HG03066 (cell line): ENCODE results near the gene MARCHF10.
"Not testable (repeated sequence)": the region's sequence is repeated elsewhere in the genome, so short reads cannot be mapped to it uniquely, and the experiment has no call there.

Source experiments
- ATAC-seq: cut with Tn5 transposase; IDR thresholded peaks from one replicate; pipeline ENCODE4 v1.9.1; 2021; ENCODE audit warnings: low read depth; ENCODE audit not compliant: unreplicated experiment

MARCHF10 gene

GRCh38 chr17:62807812-62808575 is at the start of gene MARCHF10:
MARCHF10 (minus strand) TSS chr17:62808314; CDS start chr17:62801735, 6,579 bp downstream.
- no peak for ATAC-seq

GRCh38 chr17:62857526-62857925 is 49.4 kb upstream of the MARCHF10 start:
- no peak for ATAC-seq

GRCh38 chr17:62856594-62856993 is 48.5 kb upstream of the MARCHF10 start:
- no peak for ATAC-seq

- ATAC-seq = no peak
Measured at GRCh38 chr17:62855156-62855555, 47.0 kb upstream of the MARCHF10 start.

DNA sequence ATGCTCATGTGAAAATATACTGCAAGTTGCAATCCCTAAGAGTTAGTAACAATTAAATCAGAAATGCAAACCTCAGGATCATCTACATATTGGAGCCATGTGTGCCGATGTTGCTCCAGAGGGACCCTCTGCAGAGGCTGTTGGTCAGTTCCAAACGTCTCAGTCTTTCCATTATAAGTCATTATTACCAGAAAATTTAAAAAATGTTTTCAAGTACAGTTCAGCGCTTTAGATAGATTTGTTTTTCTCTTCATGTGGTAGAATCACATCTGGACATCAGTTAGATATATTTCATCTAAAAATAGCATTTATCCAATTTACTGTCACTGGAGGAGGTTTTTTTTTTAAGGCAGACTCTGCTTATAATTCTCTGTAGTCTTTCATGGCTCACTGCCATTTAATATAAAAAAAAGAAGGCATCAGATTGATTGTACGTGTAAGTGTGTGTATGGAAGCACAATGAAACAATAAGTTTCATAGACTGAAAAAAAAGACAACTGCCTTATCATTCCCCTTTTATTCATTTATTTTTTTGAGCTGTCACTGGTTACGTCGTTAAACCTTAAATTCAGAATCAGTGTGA is 46.1 kb upstream of the MARCHF10 start:
- no peak for ATAC-seq

DNA sequence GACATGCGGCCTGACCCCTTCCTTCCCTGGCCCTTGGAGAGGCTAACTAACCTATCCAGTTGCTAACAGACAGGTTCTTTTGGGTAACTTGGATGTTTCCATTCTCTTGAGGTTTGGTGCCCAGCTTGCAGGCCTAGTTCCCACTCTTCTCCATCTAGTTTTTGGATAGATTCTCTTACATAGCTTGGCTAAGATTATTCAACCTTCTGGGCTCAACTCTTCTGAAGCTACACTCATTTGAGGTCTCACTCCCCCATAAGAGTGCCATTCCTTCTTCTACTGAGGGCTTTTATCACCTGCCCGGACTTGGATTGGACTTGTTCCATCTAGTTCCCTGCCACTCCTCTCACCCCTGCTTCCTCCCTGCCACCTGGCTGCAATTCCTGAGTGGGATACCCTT is 44.1 kb upstream of the MARCHF10 start:
- ATAC-seq = no peak

DNA sequence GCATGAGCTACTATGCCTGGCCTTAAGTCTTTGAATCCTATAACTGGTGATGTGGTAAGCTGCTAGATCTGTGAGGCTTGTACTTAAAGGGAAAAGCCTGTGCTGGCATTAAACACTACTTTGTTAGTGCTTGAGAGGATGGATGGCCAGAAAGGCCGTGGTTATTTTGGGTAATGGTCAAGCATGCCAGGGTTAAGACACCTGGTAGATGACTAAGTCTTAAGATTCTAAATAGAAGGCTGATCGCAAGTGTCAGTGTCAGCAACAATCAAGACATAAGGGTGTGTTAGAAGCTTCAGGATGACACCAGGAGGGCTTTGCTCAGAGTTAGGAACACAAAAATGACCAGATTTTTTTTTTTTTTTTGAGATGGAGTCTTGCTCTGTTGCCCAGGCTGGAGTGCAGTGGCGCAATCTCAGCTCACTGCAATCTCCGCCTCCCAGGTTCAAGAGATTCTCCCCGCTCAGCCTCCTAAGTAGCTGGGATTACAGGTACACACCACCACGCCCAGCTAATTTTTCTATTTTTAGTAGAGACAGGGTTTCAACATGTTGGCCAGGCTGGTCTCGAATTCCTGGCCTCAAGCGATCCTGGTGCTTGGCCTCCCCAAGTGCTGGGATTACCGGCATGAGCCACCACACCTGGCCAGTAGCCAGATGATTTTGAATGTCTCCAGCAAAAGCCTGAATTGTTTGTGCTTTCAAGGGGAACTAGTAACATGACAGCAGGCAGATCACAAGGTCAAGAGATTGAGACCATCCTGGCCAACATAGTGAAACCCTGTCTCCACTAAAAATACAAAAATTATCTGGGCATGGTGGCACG is 41.7 kb upstream of the MARCHF10 start:
- not testable (repeated sequence) for ATAC-seq

DNA sequence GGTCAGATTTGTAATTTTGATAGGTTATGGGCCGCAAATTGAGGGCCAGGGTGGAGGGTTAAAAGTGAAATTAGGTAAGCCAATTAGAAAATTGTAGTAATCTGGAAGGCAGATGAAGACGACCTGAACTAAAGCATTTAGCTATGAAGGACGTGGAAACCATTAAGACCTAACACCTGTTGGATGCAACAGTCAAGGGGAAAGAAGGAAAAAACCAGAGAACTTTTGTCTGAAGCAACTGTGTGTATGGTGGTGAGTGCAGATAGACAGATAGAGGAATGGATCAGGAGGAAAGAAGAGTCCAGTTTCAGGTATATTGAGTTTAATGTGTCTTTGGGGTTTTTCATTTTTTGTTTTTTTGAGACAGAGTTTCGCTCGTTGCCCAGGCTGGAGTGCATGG is 40.2 kb upstream of the MARCHF10 start:
- ATAC-seq = no peak

DNA sequence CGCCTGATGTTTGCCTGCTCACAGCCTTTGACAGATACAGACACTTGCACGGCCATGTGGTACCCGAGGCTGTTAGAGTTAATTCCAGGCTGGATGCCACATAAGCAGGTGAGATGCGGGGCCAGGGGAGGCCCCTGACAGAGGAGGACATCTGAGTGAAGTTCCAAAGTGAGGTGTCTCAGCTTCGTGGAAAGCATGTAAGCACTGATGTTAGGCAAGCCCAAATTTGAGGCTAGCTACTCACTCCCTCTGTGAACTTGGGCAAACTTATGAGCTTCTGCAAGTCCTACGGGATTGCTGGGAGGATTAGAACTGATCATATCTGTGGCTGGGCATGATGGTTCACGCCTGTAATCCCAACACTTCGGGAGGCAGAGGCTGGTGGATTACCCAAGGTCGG is 39.3 kb upstream of the MARCHF10 start:
- ATAC-seq = no peak

GRCh38 chr17:62840871-62841270 is 32.8 kb upstream of the MARCHF10 start:
- ATAC-seq = no peak

DNA sequence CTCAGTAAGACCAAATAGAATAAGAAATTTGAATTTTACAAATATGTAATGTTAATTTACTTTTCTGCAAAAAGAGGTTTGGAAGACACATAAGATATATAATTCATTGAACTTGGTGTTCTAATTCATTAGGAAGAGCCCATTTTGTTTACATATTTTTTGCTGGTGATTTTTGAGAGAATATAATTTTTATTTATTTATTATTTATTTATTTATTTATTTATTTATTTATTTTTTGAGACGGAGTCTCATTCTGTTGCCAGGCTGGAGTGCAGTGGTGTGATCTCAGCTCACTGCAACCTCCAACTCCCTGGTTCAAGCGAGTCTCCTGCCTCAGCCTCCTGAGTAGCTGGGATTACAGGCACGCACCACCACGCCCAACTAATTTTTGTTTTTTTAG is 25.7 kb upstream of the MARCHF10 start:
- not testable (repeated sequence) for ATAC-seq

DNA sequence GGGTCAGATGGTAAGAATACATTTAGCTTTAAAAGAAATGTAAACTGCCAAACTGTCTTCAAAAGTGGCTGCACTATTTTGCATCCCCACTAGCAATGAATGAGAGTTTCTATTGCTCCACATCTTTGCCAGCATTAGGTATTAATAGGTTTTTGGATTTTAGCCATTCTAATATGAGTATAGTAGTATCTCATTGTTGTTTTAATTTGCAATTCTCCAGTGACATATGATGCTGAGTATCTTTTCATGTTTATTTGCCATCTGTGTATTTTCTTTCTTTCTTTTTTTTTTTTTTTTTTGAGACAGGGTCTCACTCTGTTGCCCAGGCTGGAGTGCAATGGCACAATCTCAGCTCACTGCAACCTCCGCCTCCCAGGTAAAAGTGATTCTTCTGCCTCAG is 24.3 kb upstream of the MARCHF10 start:
- no peak for ATAC-seq

- ATAC-seq = not testable (repeated sequence)
Measured at GRCh38 chr17:62831066-62831465, 23.0 kb upstream of the MARCHF10 start.

DNA sequence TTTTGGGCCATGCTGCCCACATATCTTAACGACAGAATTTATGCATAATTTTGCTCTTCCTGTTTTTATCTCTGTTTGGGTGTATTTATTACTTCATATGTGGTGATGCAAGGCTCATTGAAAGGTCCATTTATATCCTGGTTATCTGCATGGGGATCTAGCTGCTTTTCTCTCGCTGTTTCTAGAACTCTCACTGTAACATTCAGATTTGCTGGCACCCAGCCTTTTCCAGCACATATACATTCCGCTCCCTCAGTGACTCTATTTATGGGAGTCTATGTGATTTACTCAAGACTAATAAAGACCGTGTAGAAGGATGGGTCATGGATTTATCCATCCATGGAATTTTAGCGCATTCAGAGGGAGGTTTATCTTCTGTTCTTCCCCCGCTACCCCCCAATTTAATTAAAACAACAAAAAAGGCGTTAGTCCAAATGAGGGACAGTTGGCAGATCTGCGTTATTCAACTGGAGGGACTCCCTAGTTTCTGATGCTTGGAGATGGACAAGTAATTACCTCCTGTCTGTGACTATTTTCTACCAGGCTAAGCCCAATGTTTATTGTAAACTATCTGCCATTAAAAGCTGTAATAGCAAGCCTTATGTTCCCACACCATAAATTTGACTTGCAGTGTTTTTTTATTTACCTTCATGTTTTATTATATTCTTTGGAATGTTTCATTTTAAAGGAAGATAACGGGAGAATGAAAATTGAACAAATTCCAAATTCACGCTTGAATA is 19.8 kb upstream of the MARCHF10 start:
- no peak for ATAC-seq

GRCh38 chr17:62826956-62827355 is 18.8 kb upstream of the MARCHF10 start:
- no peak for ATAC-seq

DNA sequence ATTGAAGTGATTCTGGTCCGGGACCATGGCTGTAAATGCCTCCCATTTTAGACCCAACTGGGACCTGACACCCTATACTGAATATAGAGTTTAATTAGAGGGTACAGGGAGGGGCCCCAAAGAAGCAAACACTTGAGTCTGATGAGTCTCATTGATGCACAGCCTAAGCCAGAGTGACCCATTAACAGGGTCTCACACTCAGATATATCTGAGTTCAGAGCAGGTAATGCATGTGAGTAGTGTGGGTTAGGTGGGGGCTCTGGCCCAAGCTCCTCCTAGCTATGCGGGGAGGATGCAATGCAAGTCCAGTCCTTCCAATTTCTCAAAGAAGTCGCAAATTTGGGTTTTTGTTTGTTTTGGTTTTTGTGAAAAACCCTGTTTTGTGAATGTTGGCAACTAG is 17.1 kb upstream of the MARCHF10 start:
- ATAC-seq = no peak

DNA sequence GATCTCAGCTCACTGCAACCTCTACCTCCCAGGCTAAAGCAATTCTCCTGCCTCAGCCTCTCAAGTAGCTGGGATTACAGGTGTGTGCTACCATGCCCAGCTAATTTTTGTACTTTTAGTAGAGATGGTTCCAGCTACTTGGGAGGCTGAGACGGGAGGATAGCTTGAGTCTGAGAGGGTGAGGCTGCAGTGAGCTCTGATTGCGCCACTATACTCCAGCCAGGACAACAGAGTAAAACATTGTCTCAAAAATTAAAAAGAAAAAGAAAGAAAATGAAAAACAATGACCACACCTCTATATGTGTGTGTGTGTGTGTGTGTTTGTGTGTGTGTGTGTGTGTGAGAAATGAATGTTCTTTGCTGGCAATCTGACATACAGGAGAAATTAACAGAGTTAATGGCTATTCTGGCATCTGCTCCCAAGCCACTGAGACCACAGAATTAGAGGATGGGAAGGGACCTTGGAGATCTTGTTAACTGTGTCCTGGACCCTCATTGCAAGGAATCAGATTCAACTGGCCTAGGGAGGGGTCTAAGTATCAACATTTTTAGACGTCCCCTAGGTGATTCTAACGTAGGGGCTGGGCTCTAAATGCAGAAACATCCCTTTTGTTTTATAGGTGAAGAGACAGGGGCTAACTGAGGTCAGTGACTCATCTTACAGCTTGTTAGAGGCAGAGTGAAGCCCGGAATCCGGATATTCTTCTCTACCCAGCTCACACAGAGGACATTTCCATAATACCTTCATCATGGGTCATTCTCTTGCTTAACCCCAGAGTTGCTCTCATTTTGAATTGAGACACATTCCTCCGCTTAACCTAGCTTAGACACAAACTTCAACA is 16.4 kb upstream of the MARCHF10 start:
- ATAC-seq = no peak

- ATAC-seq = no peak
Measured at GRCh38 chr17:62823111-62823893, 15.2 kb upstream of the MARCHF10 start.
